Astrocyte of the hippocampus (primary cell): ENCODE measurements around the gene STATH.
"Not testable (repeated sequence)": the region's sequence is repeated elsewhere in the genome, so short reads cannot be mapped to it uniquely, and the experiment has no call there.

Source experiments
- DNase-seq: peaks from one replicate; pipeline ENCODE4 v3.0.0; 2011; ENCODE audit warnings: low read depth, low spot score

STATH gene

GRCh38 chr4:69995526-69996016 is at the start of gene STATH:
Gene STATH (plus strand): TSS chr4:69995966. CDS start chr4:69998438, 2,472 bp downstream.
- no peak for DNase-seq

GRCh38 chr4:69951602-69952001 is 44.2 kb upstream of the STATH start:
- DNase-seq = no peak

GRCh38 chr4:69957209-69957608 is 38.6 kb upstream of the STATH start:
- no peak for DNase-seq

GRCh38 chr4:69965628-69966027 is 30.1 kb upstream of the STATH start, which contains the start of gene CSN2:
Gene CSN2 (minus strand): TSS chr4:69965728. CDS start chr4:69960995, 4,733 bp downstream.
- no peak for DNase-seq

GRCh38 chr4:69970071-69970470 is 25.7 kb upstream of the STATH start:
- DNase-seq = peak; percentile 2

GRCh38 chr4:69974631-69975030 is 21.1 kb upstream of the STATH start:
- no peak for DNase-seq

- no peak for DNase-seq
Measured at GRCh38 chr4:69977582-69977981, 18.2 kb upstream of the STATH start.

GRCh38 chr4:69984030-69984443 is 11.7 kb upstream of the STATH start:
- DNase-seq = peak; percentile 23

- DNase-seq = no peak
Measured at GRCh38 chr4:69986663-69987062, 9.1 kb upstream of the STATH start.

- no peak for DNase-seq
Measured at GRCh38 chr4:69991016-69991415, 4.8 kb upstream of the STATH start.

GRCh38 chr4:69994782-69995181 is 984 bp upstream of the STATH start:
- DNase-seq = no peak

GRCh38 chr4:69999420-69999819 is 3.7 kb downstream of the STATH start:
- DNase-seq = no peak

- DNase-seq = no peak
Measured at GRCh38 chr4:70000711-70001110, 4.9 kb downstream of the STATH start.

GRCh38 chr4:70002507-70002906 is 6.7 kb downstream of the STATH start:
- DNase-seq = no peak

- peak; percentile 7 for DNase-seq
Measured at GRCh38 chr4:70008771-70009170, 13.0 kb downstream of the STATH start.

- DNase-seq = not testable (repeated sequence)
Measured at GRCh38 chr4:70019006-70019405, 23.2 kb downstream of the STATH start.

- DNase-seq = no peak
Measured at GRCh38 chr4:70023218-70023617, 27.5 kb downstream of the STATH start.

GRCh38 chr4:70027011-70027410 is 31.2 kb downstream of the STATH start:
- no peak for DNase-seq

- not testable (repeated sequence) for DNase-seq
Measured at GRCh38 chr4:70028159-70028558, 32.4 kb downstream of the STATH start, which contains the start of gene HTN3. Gene HTN3 (plus strand): TSS chr4:70028459. CDS start chr4:70030741, 2,282 bp downstream.

GRCh38 chr4:70037559-70037958 is 41.8 kb downstream of the STATH start:
- DNase-seq = not testable (repeated sequence)

- not testable (repeated sequence) for DNase-seq
Measured at GRCh38 chr4:70039928-70040327, 44.2 kb downstream of the STATH start.

GRCh38 chr4:70041652-70042286 is 46.0 kb downstream of the STATH start:
- DNase-seq = no peak

GRCh38 chr4:70050138-70050537 is 54.4 kb downstream of the STATH start, which contains the start of gene HTN1:
Gene HTN1 (plus strand): TSS chr4:70050438. CDS start chr4:70053077, 2,639 bp downstream.
- DNase-seq = not testable (repeated sequence)
